Measurements from ENCODE around the gene KNDC1. TPM values are rescaled to one million over a fixed set of nuclear protein-coding genes. Genes with fewer than 3 reads are reported as not detected.
"Not testable (repeated sequence)": the region's sequence is repeated elsewhere in the genome, so short reads cannot be mapped to it uniquely, and the experiment has no call there.

Gene KNDC1
- total RNA-seq, 1 donor from 2014 or later = 0.54 TPM

GRCh38 chr10:133231946-133232574, 72.0 kb downstream of the KNDC1 start:
- Mint-ChIP-seq H3K27me3 (ENCODE audit: insufficient read depth) (peaks cover 58% of the 10 kb centered on the region), H3K27ac (no peak overlapping the region), H3K4me1 (ENCODE audit: low read depth) (peaks cover 4% of the 10 kb centered on the region), H3K36me3 (ENCODE audit: low read depth) (peaks cover 2% of the 10 kb centered on the region), H3K9me3 (no peaks in the 10 kb centered on the region), H3K4me3 (no peak overlapping the region)
- DNase-seq (ENCODE audit: low spot score) = no peak
- intact Hi-C loops (cut with micrococcal nuclease) = no loop called here

DNA sequence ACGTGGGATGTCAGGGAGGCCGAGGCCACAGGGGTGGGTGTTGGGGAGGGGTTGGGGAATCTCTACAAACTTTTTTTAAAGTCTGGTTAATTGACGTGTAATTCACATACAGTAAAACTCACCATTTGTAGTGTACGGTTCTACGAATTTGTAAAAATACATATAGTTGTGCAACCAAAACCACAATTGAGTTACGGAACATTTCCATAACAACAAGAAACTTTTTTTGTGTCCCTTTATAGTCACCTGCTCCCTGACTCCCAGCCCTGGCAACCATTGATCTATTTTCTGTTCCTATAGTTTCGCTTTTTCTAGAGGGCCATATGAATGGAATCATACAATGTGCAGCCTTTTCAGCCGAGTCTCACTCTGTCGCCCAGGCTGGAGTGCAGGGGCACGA, 74.8 kb downstream of the KNDC1 start:
- DNase-seq (ENCODE audit: low spot score); H3K27ac Mint-ChIP-seq; H3K9me3 Mint-ChIP-seq; intact Hi-C loops (cut with micrococcal nuclease); H3K4me1 Mint-ChIP-seq (ENCODE audit: low read depth); H3K36me3 Mint-ChIP-seq (ENCODE audit: low read depth): not testable (repeated sequence)
- Mint-ChIP-seq H3K4me3 (peak overlapping the region; percentile 30), H3K27me3 (ENCODE audit: insufficient read depth) (peaks cover 55% of the 10 kb centered on the region)

GRCh38 chr10:133235265-133235855, 75.3 kb downstream of the KNDC1 start:
- Mint-ChIP-seq H3K27me3 (ENCODE audit: insufficient read depth) (peaks cover 55% of the 10 kb centered on the region), H3K27ac (no peak overlapping the region), H3K36me3 (ENCODE audit: low read depth) (no peaks in the 10 kb centered on the region), H3K4me3 (peak overlapping the region; percentile 30), H3K4me1 (ENCODE audit: low read depth) (no peaks in the 10 kb centered on the region), H3K9me3 (no peaks in the 10 kb centered on the region)
- intact Hi-C loops (cut with micrococcal nuclease) = no loop called here
- DNase-seq (ENCODE audit: low spot score) = no peak

DNA sequence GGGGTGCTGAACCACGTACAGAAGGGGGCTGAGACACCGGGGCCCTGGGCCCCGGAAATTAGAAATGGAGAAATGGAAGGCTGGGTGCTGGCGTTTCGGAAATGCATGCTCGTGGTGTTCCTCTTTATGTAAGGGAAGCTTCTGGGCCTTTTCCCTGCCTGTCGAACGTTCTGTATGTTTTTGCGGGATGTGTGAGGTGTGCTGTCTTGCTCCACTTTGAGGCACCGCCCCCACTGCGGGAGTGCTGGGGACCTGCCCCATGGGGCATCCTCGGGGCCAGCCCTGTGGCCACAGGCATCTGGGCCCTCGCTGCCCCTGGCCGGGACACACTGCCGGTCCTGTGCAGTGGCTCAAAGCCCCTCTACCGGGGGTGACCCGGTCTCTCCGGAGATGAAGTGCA, 75.9 kb downstream of the KNDC1 start:
- Mint-ChIP-seq H3K36me3 (ENCODE audit: low read depth) (no peaks in the 10 kb centered on the region), H3K4me1 (ENCODE audit: low read depth) (peaks cover 4% of the 10 kb centered on the region), H3K9me3 (no peaks in the 10 kb centered on the region), H3K4me3 (no peak overlapping the region), H3K27ac (no peak overlapping the region), H3K27me3 (ENCODE audit: insufficient read depth) (peaks cover 59% of the 10 kb centered on the region)
- intact Hi-C loops (cut with micrococcal nuclease) = no loop called here
- DNase-seq (ENCODE audit: low spot score) = no peak

- Mint-ChIP-seq H3K9me3 (no peaks in the 10 kb centered on the region), H3K27ac (no peak overlapping the region), H3K36me3 (ENCODE audit: low read depth) (no peaks in the 10 kb centered on the region), H3K4me3 (no peak overlapping the region), H3K27me3 (ENCODE audit: insufficient read depth) (peaks cover 61% of the 10 kb centered on the region), H3K4me1 (ENCODE audit: low read depth) (peaks cover 11% of the 10 kb centered on the region)
- no peak for DNase-seq (ENCODE audit: low spot score)
- intact Hi-C loops (cut with micrococcal nuclease) = no loop called here
Observed at GRCh38 chr10:133236401-133237240, 76.6 kb downstream of the KNDC1 start.

- peaks cover 60% of the 10 kb centered on the region for H3K27me3 Mint-ChIP-seq (ENCODE audit: insufficient read depth)
- no peak overlapping the region for H3K4me3 Mint-ChIP-seq
- DNase-seq (ENCODE audit: low spot score) = no peak
- no peaks in the 10 kb centered on the region for H3K36me3 Mint-ChIP-seq (ENCODE audit: low read depth)
- peaks cover 13% of the 10 kb centered on the region for H3K4me1 Mint-ChIP-seq (ENCODE audit: low read depth)
- H3K9me3 Mint-ChIP-seq = no peaks in the 10 kb centered on the region
- H3K27ac Mint-ChIP-seq = no peak overlapping the region
- intact Hi-C loops (cut with micrococcal nuclease) = no loop called here
Observed at GRCh38 chr10:133237241-133237587, 77.2 kb downstream of the KNDC1 start.

- H3K4me3 Mint-ChIP-seq = no peak within 1 kb of the TSS
- intact Hi-C loops (cut with micrococcal nuclease) = no loop called here
- peaks cover 13% of the 10 kb centered on the region for H3K4me1 Mint-ChIP-seq (ENCODE audit: low read depth)
- H3K27me3 Mint-ChIP-seq (ENCODE audit: insufficient read depth) = peaks cover 58% of the 10 kb centered on the region
- DNase-seq (ENCODE audit: low spot score) = no peak
- no peak within 1 kb of the TSS for H3K27ac Mint-ChIP-seq
- H3K9me3 Mint-ChIP-seq = no peaks in the 10 kb centered on the region
- H3K36me3 Mint-ChIP-seq (ENCODE audit: low read depth) = no peaks in the 10 kb centered on the region
Observed at GRCh38 chr10:133237588-133238465, 77.8 kb downstream of the KNDC1 start, which contains the start of gene VENTX. VENTX (plus strand) TSS chr10:133237855; CDS start chr10:133237915, 60 bp downstream.

DNA sequence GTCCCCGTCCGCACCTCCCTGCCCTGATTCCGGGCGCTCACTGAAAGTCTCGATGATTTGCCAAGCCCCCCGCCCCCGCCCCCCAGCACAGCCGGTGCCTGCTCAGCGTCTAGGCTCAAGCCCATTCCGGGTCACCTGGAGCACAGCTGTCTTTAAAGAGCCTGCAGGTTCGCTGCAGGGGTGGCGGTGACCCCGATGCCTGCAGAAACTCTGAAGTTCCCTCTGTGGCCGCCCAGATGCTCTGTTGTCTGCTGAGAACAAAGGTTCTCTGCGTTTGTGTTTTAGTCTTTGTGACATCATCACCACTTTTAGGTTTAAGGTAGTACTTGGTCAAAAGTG, 78.4 kb downstream of the KNDC1 start:
- H3K27ac Mint-ChIP-seq = no peak overlapping the region
- H3K4me3 Mint-ChIP-seq = no peak overlapping the region
- H3K4me1 Mint-ChIP-seq (ENCODE audit: low read depth) = peaks cover 13% of the 10 kb centered on the region
- peaks cover 53% of the 10 kb centered on the region for H3K27me3 Mint-ChIP-seq (ENCODE audit: insufficient read depth)
- H3K9me3 Mint-ChIP-seq = no peaks in the 10 kb centered on the region
- intact Hi-C loops (cut with micrococcal nuclease) = no loop called here
- no peak for DNase-seq (ENCODE audit: low spot score)
- no peaks in the 10 kb centered on the region for H3K36me3 Mint-ChIP-seq (ENCODE audit: low read depth)

GRCh38 chr10:133239990-133240389, 80.0 kb downstream of the KNDC1 start:
- Mint-ChIP-seq H3K27me3 (ENCODE audit: insufficient read depth) (peaks cover 39% of the 10 kb centered on the region), H3K27ac (no peak overlapping the region), H3K4me1 (ENCODE audit: low read depth) (peaks cover 13% of the 10 kb centered on the region), H3K9me3 (no peaks in the 10 kb centered on the region), H3K36me3 (ENCODE audit: low read depth) (no peaks in the 10 kb centered on the region), H3K4me3 (no peak overlapping the region)
- DNase-seq (ENCODE audit: low spot score) = no peak
- intact Hi-C loops (cut with micrococcal nuclease) = no loop called here

- Mint-ChIP-seq H3K36me3 (ENCODE audit: low read depth) (no peaks in the 10 kb centered on the region), H3K27me3 (ENCODE audit: insufficient read depth) (peaks cover 40% of the 10 kb centered on the region), H3K4me1 (ENCODE audit: low read depth) (peaks cover 13% of the 10 kb centered on the region), H3K9me3 (no peaks in the 10 kb centered on the region), H3K27ac (no peak overlapping the region), H3K4me3 (peak overlapping the region; percentile 64)
- no peak for DNase-seq (ENCODE audit: low spot score)
- intact Hi-C loops (cut with micrococcal nuclease) = no loop called here
Observed at GRCh38 chr10:133241501-133242205, 81.6 kb downstream of the KNDC1 start.

DNA sequence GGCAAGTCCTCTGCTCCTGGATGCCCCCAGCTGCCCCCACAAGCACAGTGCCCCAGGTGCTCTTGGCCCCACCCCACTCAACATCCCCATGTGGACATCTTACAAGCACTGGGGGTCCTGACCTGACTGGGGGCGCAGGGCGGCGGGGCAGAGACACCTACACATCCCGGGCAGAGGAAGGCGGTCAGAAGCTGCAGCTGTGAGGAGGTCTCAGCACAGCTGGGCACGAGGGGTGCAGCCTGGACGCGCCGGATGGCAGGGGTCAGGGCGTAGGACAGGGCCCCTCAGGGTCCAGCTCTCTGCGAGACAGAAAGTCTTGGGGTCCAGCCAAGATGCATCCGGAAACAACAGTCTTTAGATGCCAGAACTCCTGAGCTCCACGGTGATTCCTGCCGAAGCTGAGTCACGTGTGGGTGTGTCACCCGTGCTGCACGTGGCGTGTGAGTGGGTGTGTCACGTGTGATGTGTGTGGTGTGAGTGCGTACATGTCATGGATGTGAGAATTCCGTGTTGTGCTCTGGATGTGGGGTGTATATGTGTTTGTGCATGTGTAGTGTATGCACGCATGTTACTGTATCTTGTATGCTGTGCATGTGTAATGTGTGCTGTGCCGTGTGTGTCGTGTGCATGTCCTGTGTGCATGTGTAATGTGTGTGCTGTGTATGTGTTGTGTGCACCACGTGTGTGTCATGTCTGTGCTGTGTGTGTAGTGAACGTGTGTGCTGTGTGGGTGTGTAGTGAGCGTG, 82.8 kb downstream of the KNDC1 start:
- Mint-ChIP-seq H3K4me1 (ENCODE audit: low read depth) (peaks cover 13% of the 10 kb centered on the region), H3K4me3 (no peak overlapping the region), H3K9me3 (no peaks in the 10 kb centered on the region), H3K27ac (no peak overlapping the region), H3K27me3 (ENCODE audit: insufficient read depth) (peaks cover 37% of the 10 kb centered on the region), H3K36me3 (ENCODE audit: low read depth) (no peaks in the 10 kb centered on the region)
- intact Hi-C loops (cut with micrococcal nuclease) = no loop called here
- no peak for DNase-seq (ENCODE audit: low spot score)

DNA sequence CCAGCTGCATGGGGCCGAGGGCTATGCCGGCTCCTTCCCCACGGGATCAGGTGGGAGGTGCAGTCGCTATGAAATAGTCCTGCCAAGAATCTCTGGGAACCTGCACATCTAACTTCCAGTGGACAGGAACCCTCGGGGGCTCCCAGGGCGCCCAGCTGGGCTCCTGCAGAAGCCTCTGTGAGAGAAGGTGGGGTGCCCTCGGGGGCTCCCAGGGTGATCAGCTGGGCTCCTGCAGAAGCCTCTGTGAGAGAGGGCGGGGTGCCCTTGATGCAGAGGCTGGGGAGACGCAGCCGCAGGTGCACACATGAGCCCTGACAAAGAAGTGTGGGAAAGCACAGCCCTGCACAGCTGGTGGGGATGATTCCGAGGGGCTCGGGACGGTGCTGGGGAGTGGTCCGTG, 83.6 kb downstream of the KNDC1 start:
- intact Hi-C loops (cut with micrococcal nuclease) = no loop called here
- Mint-ChIP-seq H3K27ac (no peak overlapping the region), H3K36me3 (ENCODE audit: low read depth) (no peaks in the 10 kb centered on the region), H3K27me3 (ENCODE audit: insufficient read depth) (peaks cover 33% of the 10 kb centered on the region), H3K4me3 (no peak overlapping the region), H3K9me3 (no peaks in the 10 kb centered on the region), H3K4me1 (ENCODE audit: low read depth) (peaks cover 13% of the 10 kb centered on the region)
- DNase-seq (ENCODE audit: low spot score) = no peak

Data from activated T-helper 1 cell treated with anti-CD3 and anti-CD28 coated beads, Interleukin-12 subunit alpha, Interleukin-12 subunit beta, Interleukin-2, Interleukin-4 antibody, amounts not matched to agents 30 ng/mL and 10 ng/mL and 1 ng/mL, durations not matched to agents 14 hours and 24 hours and 36 hours (primary cell).